Mesenteric fat pad (tissue), 1 donor: ENCODE measurements around the gene PTOV1. TPM values are rescaled to one million over a fixed set of nuclear protein-coding genes. Genes with fewer than 3 reads are reported as not detected.

Experiments used
- DNase-seq: peaks from one replicate; pipeline ENCODE4 v3.0.0-alpha.2; 2020; ENCODE audit warnings: low spot score
- total RNA-seq: library from RNA; stranded (reverse); fragmentation: NEBNext Ultra II Directional; extraction: Animal tissue kit (Norgen Biotek cat#: 25700); gene quantifications from one replicate; pipeline ENCODE4 v1.2.1, GENCODE V29; 2021
- donor health status: DM: yes; HTN: yes; CAD: no.

PTOV1 gene
- total RNA-seq, 1 donor from 2014 or later, result 99.4 TPM

- no peak for DNase-seq
Measured at GRCh38 chr19:49843265-49843664, 7.7 kb upstream of the PTOV1 start.

GRCh38 chr19:49844138-49845095, 6.5 kb upstream of the PTOV1 start:
- no peak for DNase-seq

- DNase-seq, result no peak
Measured at GRCh38 chr19:49845414-49845813, 5.5 kb upstream of the PTOV1 start.

- DNase-seq, result no peak
Measured at GRCh38 chr19:49846408-49846807, 4.6 kb upstream of the PTOV1 start.

- DNase-seq, result no peak
Measured at GRCh38 chr19:49847731-49848696, 2.9 kb upstream of the PTOV1 start.

- DNase-seq, result no peak
Measured at GRCh38 chr19:49848938-49849337, 2.0 kb upstream of the PTOV1 start.

- no peak for DNase-seq
Measured at GRCh38 chr19:49849433-49850220, 1.3 kb upstream of the PTOV1 start.

- DNase-seq, result no peak
Measured at GRCh38 chr19:49850221-49850486, 805 bp upstream of the PTOV1 start.

- no peak for DNase-seq
Measured at GRCh38 chr19:49851456-49852259, 699 bp downstream of the PTOV1 start.

- no peak for DNase-seq
Measured at GRCh38 chr19:49852631-49853126, 1.7 kb downstream of the PTOV1 start.

GRCh38 chr19:49853852-49854377, 3.0 kb downstream of the PTOV1 start:
- DNase-seq, result no peak

- DNase-seq, result no peak
Measured at GRCh38 chr19:49854378-49855263, 3.7 kb downstream of the PTOV1 start.

GRCh38 chr19:49855277-49855675, 4.3 kb downstream of the PTOV1 start:
- no peak for DNase-seq

- DNase-seq, result no peak
Measured at GRCh38 chr19:49855676-49856573, 5.0 kb downstream of the PTOV1 start.

- DNase-seq, result no peak
Measured at GRCh38 chr19:49856574-49857021, 5.6 kb downstream of the PTOV1 start.

GRCh38 chr19:49857061-49857837, 6.3 kb downstream of the PTOV1 start:
- no peak for DNase-seq

- DNase-seq, result no peak
Measured at GRCh38 chr19:49857838-49858087, 6.8 kb downstream of the PTOV1 start.
